ENCODE measurements around the gene CFAP65. TPM values are rescaled to one million over a fixed set of nuclear protein-coding genes. Genes with fewer than 3 reads are reported as not detected.

CFAP65 gene
- polyA plus RNA-seq, 3 donors, result not detected

DNA sequence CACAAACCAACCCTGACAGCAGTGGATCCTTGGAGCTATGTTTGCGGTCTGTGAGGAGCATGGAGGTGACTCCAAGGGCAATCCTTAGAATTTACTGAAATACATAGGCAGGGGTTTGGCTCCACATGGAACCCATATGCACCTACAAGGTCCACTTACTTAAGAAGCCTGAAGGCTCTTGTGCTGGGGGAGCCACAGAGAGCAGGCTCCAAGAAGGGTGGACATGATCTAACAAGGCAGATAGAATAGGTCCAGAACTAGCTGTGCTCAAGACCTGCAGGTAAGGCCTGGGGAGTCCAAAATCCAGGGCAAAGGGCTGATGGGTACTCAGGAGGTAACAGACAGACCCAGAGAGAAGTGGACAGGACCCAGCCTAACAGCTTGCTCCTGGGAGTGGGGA lies 83.0 kb downstream of the CFAP65 start:
- Histone ChIP-seq H3K36me3 (replicated peaks in 1 of 2; ENCODE audit: control insufficient read depth in 1 of 2, insufficient read depth in 2 of 2, low read length in 2 of 2) (no peaks in the 10 kb centered on the region), H3K4me1 (ENCODE audit: control insufficient read depth in 1 of 2, insufficient read depth in 2 of 2, low read length in 2 of 2) (peaks cover 0 to 10% of the 10 kb centered on the region in 2 donors), H3K27me3 (ENCODE audit: control insufficient read depth in 2 of 2, insufficient read depth in 2 of 2, low read length in 2 of 2) (peaks cover 60 to 83% of the 10 kb centered on the region in 2 donors), H3K79me2 (ENCODE audit: insufficient read depth, low read length) (no peaks in the 10 kb centered on the region), H2AFZ (ENCODE audit: insufficient read depth, low read depth, low read length, poor library complexity, severe bottlenecking) (no peak overlapping the region), H3K4me2 (replicated peaks; ENCODE audit: extremely low read depth, low read length, poor library complexity, severe bottlenecking) (no peak overlapping the region), H3K9me3 (replicated peaks in 1 of 2; ENCODE audit: control insufficient read depth in 1 of 2, insufficient read depth in 1 of 2, low read length in 2 of 2) (peaks cover 2 to 37% of the 10 kb centered on the region in 2 donors), H3K9ac (ENCODE audit: insufficient read depth, low read length, poor library complexity, severe bottlenecking) (no peak overlapping the region), H3K4me3 (replicated peaks in 1 of 3; ENCODE audit: low read depth in 2 of 3, low read length in 3 of 3) (no peak overlapping the region), H3K27ac (ENCODE audit: low read depth in 1 of 2, low read length in 2 of 2) (no peak overlapping the region), H4K20me1 (ENCODE audit: insufficient read depth, low read length) (no peaks in the 10 kb centered on the region)
- TF ChIP-seq, protein P1, sequence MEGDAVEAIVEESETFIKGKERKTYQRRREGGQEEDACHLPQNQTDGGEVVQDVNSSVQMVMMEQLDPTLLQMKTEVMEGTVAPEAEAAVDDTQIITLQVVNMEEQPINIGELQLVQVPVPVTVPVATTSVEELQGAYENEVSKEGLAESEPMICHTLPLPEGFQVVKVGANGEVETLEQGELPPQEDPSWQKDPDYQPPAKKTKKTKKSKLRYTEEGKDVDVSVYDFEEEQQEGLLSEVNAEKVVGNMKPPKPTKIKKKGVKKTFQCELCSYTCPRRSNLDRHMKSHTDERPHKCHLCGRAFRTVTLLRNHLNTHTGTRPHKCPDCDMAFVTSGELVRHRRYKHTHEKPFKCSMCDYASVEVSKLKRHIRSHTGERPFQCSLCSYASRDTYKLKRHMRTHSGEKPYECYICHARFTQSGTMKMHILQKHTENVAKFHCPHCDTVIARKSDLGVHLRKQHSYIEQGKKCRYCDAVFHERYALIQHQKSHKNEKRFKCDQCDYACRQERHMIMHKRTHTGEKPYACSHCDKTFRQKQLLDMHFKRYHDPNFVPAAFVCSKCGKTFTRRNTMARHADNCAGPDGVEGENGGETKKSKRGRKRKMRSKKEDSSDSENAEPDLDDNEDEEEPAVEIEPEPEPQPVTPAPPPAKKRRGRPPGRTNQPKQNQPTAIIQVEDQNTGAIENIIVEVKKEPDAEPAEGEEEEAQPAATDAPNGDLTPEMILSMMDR (IDR thresholded peaks at IDR 0.05), result no peak
- WGBS (ENCODE audit: insufficient coverage), result no CpG with 5 or more reads among the region's 1 CpG
- Mint-ChIP-seq H3K27ac (no peak overlapping the region), H3K36me3 (peaks cover 0 to 4% of the 10 kb centered on the region in 2 donors), H3K4me1 (peaks cover 11% of the 10 kb centered on the region), H3K27me3 (ENCODE audit: low read depth in 3 of 3) (peaks cover 71 to 92% (median 80%) of the 10 kb centered on the region in 3 donors), H3K9me3 (peaks cover 2 to 31% (median 21%) of the 10 kb centered on the region in 7 donors), H3K4me3 (peak overlapping the region in 1 of 2 donors; percentile 78)
- intact Hi-C loops (cut with micrococcal nuclease), result no loop called here
- DNase-seq, result no peak

GRCh38 chr2:218957671-218958070 lies 83.6 kb downstream of the CFAP65 start:
- Mint-ChIP-seq H3K4me1 (peaks cover 11% of the 10 kb centered on the region), H3K27me3 (ENCODE audit: low read depth in 3 of 3) (peaks cover 66 to 90% (median 74%) of the 10 kb centered on the region in 3 donors), H3K27ac (no peak overlapping the region), H3K4me3 (peak overlapping the region in 1 of 2 donors; percentile 1), H3K9me3 (peaks cover 2 to 26% (median 15%) of the 10 kb centered on the region in 7 donors), H3K36me3 (peaks cover 0 to 4% of the 10 kb centered on the region in 2 donors)
- H3K9ac ChIP-seq (ENCODE audit: insufficient read depth, low read length, poor library complexity, severe bottlenecking), result no peak overlapping the region
- 83% methylated on average over 4 of the region's 4 CpGs for WGBS (ENCODE audit: insufficient coverage)
- no peak overlapping the region for H2AFZ ChIP-seq (ENCODE audit: insufficient read depth, low read depth, low read length, poor library complexity, severe bottlenecking)
- H3K27ac ChIP-seq (ENCODE audit: low read depth in 1 of 2, low read length in 2 of 2), result no peak overlapping the region
- H3K4me3 ChIP-seq (replicated peaks in 1 of 3; ENCODE audit: low read depth in 2 of 3, low read length in 3 of 3), result no peak overlapping the region
- H4K20me1 ChIP-seq (ENCODE audit: insufficient read depth, low read length), result no peaks in the 10 kb centered on the region
- H3K9me3 ChIP-seq (replicated peaks in 1 of 2; ENCODE audit: control insufficient read depth in 1 of 2, insufficient read depth in 1 of 2, low read length in 2 of 2), result peaks cover 2 to 31% of the 10 kb centered on the region in 2 donors
- H3K36me3 ChIP-seq (replicated peaks in 1 of 2; ENCODE audit: control insufficient read depth in 1 of 2, insufficient read depth in 2 of 2, low read length in 2 of 2), result no peaks in the 10 kb centered on the region
- peaks cover 0 to 10% of the 10 kb centered on the region in 2 donors for H3K4me1 ChIP-seq (ENCODE audit: control insufficient read depth in 1 of 2, insufficient read depth in 2 of 2, low read length in 2 of 2)
- H3K4me2 ChIP-seq (replicated peaks; ENCODE audit: extremely low read depth, low read length, poor library complexity, severe bottlenecking), result no peak overlapping the region
- TF ChIP-seq, protein P1 (IDR thresholded peaks at IDR 0.05), result no peak
- intact Hi-C loops (cut with micrococcal nuclease), result no loop called here
- DNase-seq, result no peak
- H3K27me3 ChIP-seq (ENCODE audit: control insufficient read depth in 2 of 2, insufficient read depth in 2 of 2, low read length in 2 of 2), result peaks cover 54 to 77% of the 10 kb centered on the region in 2 donors
- no peaks in the 10 kb centered on the region for H3K79me2 ChIP-seq (ENCODE audit: insufficient read depth, low read length)
